Lower lobe of right lung (tissue), 2 donors: ENCODE measurements around the gene BGLAP. TPM values are rescaled to one million over a fixed set of nuclear protein-coding genes. Genes with fewer than 3 reads are reported as not detected.

Experiments used
- ATAC-seq, 2 donors: fragments of 200-7000 bp; cut with Tn5 transposase; one replicate each; pipeline ENCODE4 v1.9.1; 2020 to 2022; ENCODE audit warnings: mild to moderate bottlenecking in 2 of 2, moderate library complexity in 2 of 2
- DNase-seq: peaks from one replicate; pipeline ENCODE4 v3.0.0-alpha.2; 2020
- H3K27ac ChIP-seq: fragments of 200-600 bp; one replicate; pipeline ENCODE4 v1.8.0; 2022
- H3K27me3 ChIP-seq: fragments of 200-600 bp; one replicate; pipeline ENCODE4 v1.8.0; 2022; ENCODE audit warnings: low read depth
- H3K36me3 ChIP-seq: fragments of 200-600 bp; one replicate; pipeline ENCODE4 v1.8.0; 2022; ENCODE audit warnings: mild to moderate bottlenecking
- H3K4me1 ChIP-seq: fragments of 200-600 bp; one replicate; pipeline ENCODE4 v1.8.0; 2022
- H3K4me3 ChIP-seq: fragments of 200-600 bp; one replicate; pipeline ENCODE4 v1.8.0; 2022; ENCODE audit warnings: mild to moderate bottlenecking
- H3K9me3 ChIP-seq: fragments of 200-600 bp; one replicate; pipeline ENCODE4 v1.8.0; 2022
- intact Hi-C: fragments of 100-400 bp; cut with DNase I; formaldehyde crosslinking; loops from one replicate; pipeline ENCODE4 v1.11.0; 2022
- total RNA-seq: library from RNA; stranded (reverse); fragmentation: NEBNext Ultra II Directional; extraction: Animal tissue kit (Norgen Biotek cat#: 25700); gene quantifications from one replicate; pipeline ENCODE4 v1.2.1, GENCODE V29; 2021
- TF ChIP-seq, protein P1 (sequence below): fragments of 200-600 bp; IDR thresholded peaks from one replicate; pipeline ENCODE4 v1.8.0; 2022; ENCODE audit warnings: antibody characterized with exemption, mild to moderate bottlenecking
- donor health status: DM: no; HTN: yes; CAD: no; lungs with severe emphysema.

BGLAP gene
- total RNA-seq, 1 donor from 2014 or later = 4.8 TPM

DNA sequence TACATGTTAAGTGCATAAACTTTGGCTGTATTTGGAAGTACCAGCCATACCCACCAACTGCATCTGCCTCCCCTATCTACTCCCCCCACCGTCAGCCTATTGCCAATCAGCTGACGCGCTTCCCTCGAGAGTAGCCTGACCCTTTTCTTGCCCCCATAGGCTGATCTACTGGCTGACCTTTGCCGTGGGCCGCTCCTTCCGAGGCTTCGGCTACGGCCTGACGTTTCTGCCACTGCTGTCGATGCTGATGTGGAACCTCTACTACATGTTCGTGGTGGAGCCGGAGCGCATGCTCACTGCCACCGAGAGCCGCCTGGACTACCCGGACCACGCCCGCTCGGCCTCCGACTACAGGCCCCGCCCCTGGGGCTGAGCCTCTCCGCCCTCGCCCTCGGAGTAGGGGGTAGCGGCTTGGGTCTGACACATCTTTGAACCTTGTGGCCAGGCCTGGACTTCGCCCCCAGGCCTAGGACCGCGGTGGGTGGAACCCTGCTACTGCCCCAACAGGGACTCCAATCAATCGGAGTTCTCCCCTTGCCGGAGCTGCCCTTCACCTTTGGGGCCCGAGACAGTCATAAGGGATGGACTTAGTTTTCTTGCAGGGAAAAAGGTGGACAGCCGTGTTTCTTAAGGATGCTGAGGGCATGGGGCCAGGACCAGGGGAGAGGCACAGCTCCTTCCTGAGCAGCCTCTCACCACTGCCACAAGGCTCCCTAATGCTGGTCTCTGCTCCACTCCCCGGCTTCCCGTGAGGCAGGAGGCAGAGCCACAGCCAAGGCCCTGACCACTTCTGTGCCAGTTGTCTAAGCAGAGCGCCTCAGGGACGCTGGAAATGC, 49.5 kb downstream of the BGLAP start:
- peaks cover 23% of the 10 kb centered on the region for H3K36me3 ChIP-seq
- ATAC-seq (peak; percentile 94 to 95), DNase-seq (peak; percentile 93)
- H3K4me3 ChIP-seq = peak overlapping the region; percentile 49
- H3K27ac ChIP-seq = peak overlapping the region; percentile 58
- no peaks in the 10 kb centered on the region for H3K27me3 ChIP-seq
- TF ChIP-seq, protein P1, sequence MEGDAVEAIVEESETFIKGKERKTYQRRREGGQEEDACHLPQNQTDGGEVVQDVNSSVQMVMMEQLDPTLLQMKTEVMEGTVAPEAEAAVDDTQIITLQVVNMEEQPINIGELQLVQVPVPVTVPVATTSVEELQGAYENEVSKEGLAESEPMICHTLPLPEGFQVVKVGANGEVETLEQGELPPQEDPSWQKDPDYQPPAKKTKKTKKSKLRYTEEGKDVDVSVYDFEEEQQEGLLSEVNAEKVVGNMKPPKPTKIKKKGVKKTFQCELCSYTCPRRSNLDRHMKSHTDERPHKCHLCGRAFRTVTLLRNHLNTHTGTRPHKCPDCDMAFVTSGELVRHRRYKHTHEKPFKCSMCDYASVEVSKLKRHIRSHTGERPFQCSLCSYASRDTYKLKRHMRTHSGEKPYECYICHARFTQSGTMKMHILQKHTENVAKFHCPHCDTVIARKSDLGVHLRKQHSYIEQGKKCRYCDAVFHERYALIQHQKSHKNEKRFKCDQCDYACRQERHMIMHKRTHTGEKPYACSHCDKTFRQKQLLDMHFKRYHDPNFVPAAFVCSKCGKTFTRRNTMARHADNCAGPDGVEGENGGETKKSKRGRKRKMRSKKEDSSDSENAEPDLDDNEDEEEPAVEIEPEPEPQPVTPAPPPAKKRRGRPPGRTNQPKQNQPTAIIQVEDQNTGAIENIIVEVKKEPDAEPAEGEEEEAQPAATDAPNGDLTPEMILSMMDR = no peak
- no peaks in the 10 kb centered on the region for H3K9me3 ChIP-seq
- H3K4me1 ChIP-seq = peaks cover 22% of the 10 kb centered on the region
- intact Hi-C loops = no loop called here

Other genes starting within 250 kb of the BGLAP start
- 207 TPM for gene SSR2, start 221.2 kb upstream of the BGLAP start, total RNA-seq
- 32.5 TPM for gene UBQLN4, start 188.4 kb upstream of the BGLAP start, total RNA-seq
- 66.5 TPM for gene LAMTOR2, start 187.4 kb upstream of the BGLAP start, total RNA-seq
- 58.0 TPM for gene RAB25, start 181.0 kb upstream of the BGLAP start, total RNA-seq
- gene MEX3A, start 159.7 kb upstream of the BGLAP start, total RNA-seq = 0.74 TPM
- 235 TPM for gene LMNA, start 127.5 kb upstream of the BGLAP start, total RNA-seq
- gene SEMA4A, start 88.6 kb upstream of the BGLAP start, total RNA-seq = 28.9 TPM
- gene SLC25A44, start 48.1 kb upstream of the BGLAP start, total RNA-seq = 17.7 TPM
- 45.3 TPM for gene PMF1, start 29.2 kb upstream of the BGLAP start, total RNA-seq
- 2.3 TPM for gene PAQR6, start 5.9 kb downstream of the BGLAP start, total RNA-seq
- gene SMG5, start 40.6 kb downstream of the BGLAP start, total RNA-seq = 68.9 TPM
- gene TMEM79, start 42.1 kb downstream of the BGLAP start, total RNA-seq = 4.8 TPM
- gene GLMP, start 53.5 kb downstream of the BGLAP start, total RNA-seq = 53.7 TPM
- gene VHLL, start 57.1 kb downstream of the BGLAP start, total RNA-seq = not detected
- gene CCT3, start 96.1 kb downstream of the BGLAP start, total RNA-seq = 117 TPM
- not detected for gene TSACC, start 96.3 kb downstream of the BGLAP start, total RNA-seq
- gene RHBG, start 127.0 kb downstream of the BGLAP start, total RNA-seq = not detected